GM18951 (cell line): ENCODE measurements around the gene CLINT1.

ENCODE experiments used
- POLR2A ChIP-seq: IDR thresholded peaks from 4 replicates; pipeline ENCODE4 v1.6.1; 2011; ENCODE audit warnings: mild to moderate bottlenecking; ENCODE audit not compliant: insufficient read length, insufficient read depth; ENCODE audit errors: extremely low read depth
- in situ Hi-C: fragments of 300-500 bp; cut with MboI; formaldehyde crosslinking; loops from one replicate; pipeline ENCODE4 v1.12.0; 2022; ENCODE audit warnings: low sequenced_read_pairs, mixed read lengths, inconsistent platforms; ENCODE audit not compliant: unreplicated experiment

Gene CLINT1

GRCh38 chr5:157821822-157822622 lies 36.9 kb downstream of the CLINT1 start:
- in situ Hi-C loops, result loop anchor here (25.0 kb wide), 1 partner anchor 1315 kb away; no protein-coding TSS in a partner anchor
- no peak for TF ChIP-seq POLR2A

GRCh38 chr5:157821405-157821804 lies 37.5 kb downstream of the CLINT1 start:
- in situ Hi-C loops, result loop anchor here (25.0 kb wide), 1 partner anchor 1316 kb away; no protein-coding TSS in a partner anchor
- TF ChIP-seq POLR2A, result no peak

GRCh38 chr5:157820593-157821252 lies 38.2 kb downstream of the CLINT1 start:
- TF ChIP-seq POLR2A, result no peak
- in situ Hi-C loops, result loop anchor here (25.0 kb wide), 1 partner anchor 1317 kb away; no protein-coding TSS in a partner anchor

- TF ChIP-seq POLR2A, result no peak
- in situ Hi-C loops, result loop anchor here (10.0 to 25.0 kb wide), 2 partner anchors 115 to 1318 kb away; no protein-coding TSS in a partner anchor
These were observed 39.3 kb downstream of the CLINT1 start for GRCh38 chr5:157819502-157820115.

- in situ Hi-C loops, result loop anchor here (10.0 to 25.0 kb wide), 2 partner anchors 116 to 1319 kb away; no protein-coding TSS in a partner anchor
- TF ChIP-seq POLR2A, result no peak
These were observed 40.6 kb downstream of the CLINT1 start for GRCh38 chr5:157818368-157818767.

- no peak for TF ChIP-seq POLR2A
- in situ Hi-C loops, result loop anchor here (10.0 to 25.0 kb wide), 2 partner anchors 117 to 1319 kb away; no protein-coding TSS in a partner anchor
These were observed 41.0 kb downstream of the CLINT1 start for GRCh38 chr5:157817928-157818327.

- no peak for TF ChIP-seq POLR2A
- in situ Hi-C loops, result loop anchor here (10.0 to 25.0 kb wide), 2 partner anchors 117 to 1320 kb away; no protein-coding TSS in a partner anchor
These were observed 41.6 kb downstream of the CLINT1 start for GRCh38 chr5:157817387-157817702.

GRCh38 chr5:157816682-157817386 lies 42.1 kb downstream of the CLINT1 start:
- TF ChIP-seq POLR2A, result no peak
- in situ Hi-C loops, result loop anchor here (10.0 to 25.0 kb wide), 2 partner anchors 118 to 1320 kb away; no protein-coding TSS in a partner anchor

GRCh38 chr5:157812086-157812485 lies 46.9 kb downstream of the CLINT1 start:
- in situ Hi-C loops, result loop anchor here (10.0 to 25.0 kb wide), 2 partner anchors 123 to 1325 kb away; no protein-coding TSS in a partner anchor
- TF ChIP-seq POLR2A, result no peak

GRCh38 chr5:157808043-157808442 lies 50.9 kb downstream of the CLINT1 start:
- TF ChIP-seq POLR2A, result no peak
- in situ Hi-C loops, result loop anchor here (25.0 kb wide), 1 partner anchor 1329 kb away; no protein-coding TSS in a partner anchor

- in situ Hi-C loops, result loop anchor here (25.0 kb wide), 1 partner anchor 1335 kb away; no protein-coding TSS in a partner anchor
- TF ChIP-seq POLR2A, result no peak
These were observed 56.2 kb downstream of the CLINT1 start for GRCh38 chr5:157802736-157803135.

- in situ Hi-C loops, result loop anchor here (25.0 kb wide), 1 partner anchor 1337 kb away; no protein-coding TSS in a partner anchor
These were observed 58.8 kb downstream of the CLINT1 start for GRCh38 chr5:157800137-157800536.

GRCh38 chr5:157799578-157799977 lies 59.4 kb downstream of the CLINT1 start:
- in situ Hi-C loops, result no loop called here
- TF ChIP-seq POLR2A, result no peak

More at GRCh38 chr5:157800137-157800536, 58.8 kb downstream of the CLINT1 start:
- TF ChIP-seq POLR2A, result no peak

- in situ Hi-C loops, result no loop called here
These were observed 65.6 kb downstream of the CLINT1 start for GRCh38 chr5:157793301-157793700.

More at GRCh38 chr5:157793301-157793700, 65.6 kb downstream of the CLINT1 start:
- no peak for TF ChIP-seq POLR2A
